ENCODE results near the gene MLST8.

Gene MLST8

DNA sequence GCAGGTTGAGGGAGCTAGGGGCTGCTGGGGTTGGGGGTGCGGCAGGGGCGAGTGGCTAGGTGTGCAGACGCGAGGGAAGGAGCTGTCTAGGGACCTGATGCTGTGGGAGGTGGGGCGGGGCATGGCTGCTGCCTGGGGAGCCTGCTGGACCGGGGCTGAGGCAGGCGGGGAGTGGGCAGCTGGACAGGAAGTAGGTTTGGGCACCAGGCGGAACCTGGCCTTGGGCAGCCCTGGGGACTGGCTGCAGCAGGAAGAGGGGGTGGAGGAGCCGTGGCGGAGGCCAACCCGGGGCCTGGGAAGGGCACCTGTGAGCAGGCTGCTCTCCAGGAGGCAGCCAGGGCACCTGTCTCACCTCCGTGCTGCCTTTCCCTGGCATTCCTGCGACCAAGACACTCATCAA is 25.1 kb downstream of the MLST8 start:
- no peak for DNase-seq (ENCODE audit: extremely low read depth, low read depth)
- TF ChIP-seq, protein P1, sequence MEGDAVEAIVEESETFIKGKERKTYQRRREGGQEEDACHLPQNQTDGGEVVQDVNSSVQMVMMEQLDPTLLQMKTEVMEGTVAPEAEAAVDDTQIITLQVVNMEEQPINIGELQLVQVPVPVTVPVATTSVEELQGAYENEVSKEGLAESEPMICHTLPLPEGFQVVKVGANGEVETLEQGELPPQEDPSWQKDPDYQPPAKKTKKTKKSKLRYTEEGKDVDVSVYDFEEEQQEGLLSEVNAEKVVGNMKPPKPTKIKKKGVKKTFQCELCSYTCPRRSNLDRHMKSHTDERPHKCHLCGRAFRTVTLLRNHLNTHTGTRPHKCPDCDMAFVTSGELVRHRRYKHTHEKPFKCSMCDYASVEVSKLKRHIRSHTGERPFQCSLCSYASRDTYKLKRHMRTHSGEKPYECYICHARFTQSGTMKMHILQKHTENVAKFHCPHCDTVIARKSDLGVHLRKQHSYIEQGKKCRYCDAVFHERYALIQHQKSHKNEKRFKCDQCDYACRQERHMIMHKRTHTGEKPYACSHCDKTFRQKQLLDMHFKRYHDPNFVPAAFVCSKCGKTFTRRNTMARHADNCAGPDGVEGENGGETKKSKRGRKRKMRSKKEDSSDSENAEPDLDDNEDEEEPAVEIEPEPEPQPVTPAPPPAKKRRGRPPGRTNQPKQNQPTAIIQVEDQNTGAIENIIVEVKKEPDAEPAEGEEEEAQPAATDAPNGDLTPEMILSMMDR (IDR thresholded peaks at IDR 0.05; ENCODE audit: low read depth, low read length, missing control alignments), result no peak
- H3K4me3 ChIP-seq (replicated peaks; ENCODE audit: low read depth, low read length), result no peak overlapping the region

DNA sequence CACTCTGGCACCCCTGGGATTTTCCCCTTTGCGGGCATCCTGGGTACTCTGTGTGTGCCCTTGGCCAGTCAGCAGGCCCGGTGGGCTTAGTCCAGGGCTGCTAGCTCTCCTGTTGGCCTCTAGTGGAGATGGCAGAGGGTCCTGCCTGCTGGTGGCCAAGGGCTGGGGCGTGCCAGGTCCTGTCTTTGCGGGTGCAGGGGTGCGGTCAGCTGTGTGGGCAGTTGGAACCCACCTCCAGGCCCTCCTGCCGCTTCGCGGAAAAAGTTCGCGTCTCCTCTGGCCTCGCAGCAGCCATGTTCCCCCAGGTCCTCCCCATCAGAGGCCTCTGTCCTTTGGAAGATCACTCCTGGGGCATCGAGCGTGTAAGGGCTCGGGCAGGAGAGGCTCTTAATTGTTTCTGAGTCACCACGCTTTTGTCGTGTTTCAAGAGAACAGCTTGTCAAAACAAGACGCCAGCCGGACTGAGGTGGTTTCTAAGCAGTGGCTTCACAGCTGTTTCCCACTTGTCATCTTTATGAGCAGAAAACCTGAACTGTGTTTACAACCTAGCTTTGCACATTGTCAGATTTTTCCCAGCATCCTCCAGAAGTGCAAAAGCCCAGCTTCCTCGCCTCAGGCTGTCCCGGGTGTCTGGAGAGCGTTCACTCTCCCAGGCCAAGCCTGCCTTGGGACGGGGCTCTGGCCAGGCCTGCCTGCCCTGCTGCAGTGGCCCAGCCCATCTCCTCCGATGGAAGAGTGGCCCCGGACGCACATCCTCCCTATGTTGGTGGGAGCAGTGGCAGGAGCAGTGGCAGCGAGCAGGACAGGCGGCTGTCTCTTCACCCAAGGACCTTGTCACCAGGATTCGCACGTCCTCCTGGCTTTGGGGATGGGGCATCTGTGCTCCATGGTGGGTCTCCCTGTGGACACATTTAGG is 26.0 kb downstream of the MLST8 start:
- no peak for DNase-seq (ENCODE audit: extremely low read depth, low read depth)
- TF ChIP-seq, protein P1 (IDR thresholded peaks at IDR 0.05; ENCODE audit: low read depth, low read length, missing control alignments), result no peak
- H3K4me3 ChIP-seq (replicated peaks; ENCODE audit: low read depth, low read length), result no peak overlapping the region

DNA sequence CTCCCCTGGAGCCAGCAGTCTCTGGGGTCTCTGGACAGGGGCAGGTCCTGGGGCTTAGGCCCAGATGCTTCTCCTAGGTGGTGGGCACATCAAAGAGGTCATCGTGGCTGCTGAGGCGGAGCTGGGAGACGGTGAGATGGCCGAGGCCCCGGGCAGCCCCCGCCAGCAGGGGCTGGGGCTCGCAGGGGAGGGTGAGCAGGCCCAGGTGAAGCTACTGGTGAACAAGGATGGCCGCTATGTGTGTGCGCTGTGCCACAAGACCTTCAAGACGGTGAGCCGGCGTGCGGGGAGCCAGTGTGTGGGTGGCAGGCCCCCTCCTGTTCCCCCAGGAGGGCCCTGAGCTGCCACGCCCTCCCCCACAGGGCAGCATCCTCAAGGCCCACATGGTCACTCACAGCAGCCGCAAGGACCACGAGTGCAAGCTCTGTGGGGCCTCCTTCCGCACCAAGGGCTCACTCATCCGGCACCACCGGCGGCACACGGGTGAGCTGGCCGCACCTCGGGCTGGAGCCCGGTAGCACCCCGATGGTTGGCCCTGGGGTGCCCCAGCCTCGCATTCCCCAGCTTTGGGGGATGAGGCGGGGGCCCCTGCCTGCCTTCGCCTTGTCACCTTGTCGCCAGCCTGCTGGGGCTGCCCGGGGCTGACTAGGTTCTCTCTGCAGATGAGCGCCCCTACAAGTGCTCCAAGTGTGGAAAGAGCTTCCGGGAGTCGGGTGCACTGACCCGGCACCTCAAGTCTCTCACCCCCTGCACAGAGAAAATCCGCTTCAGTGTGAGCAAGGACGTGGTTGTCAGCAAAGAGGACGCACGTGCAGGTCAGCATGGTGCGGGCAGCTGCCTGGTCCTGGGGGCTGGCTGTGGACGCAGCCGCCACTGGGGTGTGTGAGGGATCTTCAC is 27.1 kb downstream of the MLST8 start:
- TF ChIP-seq, protein P1 (IDR thresholded peaks at IDR 0.05; ENCODE audit: low read depth, low read length, missing control alignments), result no peak
- H3K4me3 ChIP-seq (replicated peaks; ENCODE audit: low read depth, low read length), result no peak overlapping the region
- DNase-seq (ENCODE audit: extremely low read depth, low read depth), result no peak

DNA sequence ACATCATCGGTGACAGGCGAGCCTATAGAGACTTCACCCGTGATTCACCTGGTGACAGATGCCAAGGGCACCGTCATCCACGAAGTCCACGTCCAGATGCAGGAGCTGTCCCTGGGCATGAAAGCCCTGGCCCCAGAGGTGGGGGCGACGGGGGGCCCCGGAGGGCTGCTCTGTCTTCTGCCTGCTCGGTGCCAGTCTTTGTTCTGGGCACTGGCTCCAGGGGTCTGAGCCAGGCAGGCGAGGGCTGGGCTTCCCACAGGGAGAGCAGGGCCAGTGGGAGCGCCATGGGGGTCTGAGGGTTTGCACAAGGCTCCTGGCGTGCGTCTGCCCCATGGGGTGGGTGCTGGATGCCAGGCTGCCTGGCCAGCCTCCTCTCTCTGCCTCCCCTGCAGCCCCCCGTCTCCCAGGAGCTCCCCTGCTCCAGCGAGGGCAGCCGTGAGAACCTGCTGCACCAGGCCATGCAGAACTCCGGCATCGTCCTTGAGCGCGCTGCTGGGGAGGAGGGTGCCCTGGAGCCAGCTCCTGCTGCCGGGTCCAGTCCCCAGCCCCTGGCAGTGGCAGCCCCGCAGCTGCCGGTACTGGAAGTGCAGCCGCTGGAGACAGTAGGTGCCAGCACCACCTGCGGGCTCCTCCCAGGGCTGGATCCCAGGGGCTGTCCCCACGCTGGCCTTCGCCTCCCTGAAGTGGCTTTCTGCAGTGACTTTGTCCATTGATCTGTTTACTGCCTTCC is 28.0 kb downstream of the MLST8 start:
- no peak overlapping the region for H3K4me3 ChIP-seq (replicated peaks; ENCODE audit: low read depth, low read length)
- TF ChIP-seq, protein P1 (IDR thresholded peaks at IDR 0.05; ENCODE audit: low read depth, low read length, missing control alignments), result no peak
- no peak for DNase-seq (ENCODE audit: extremely low read depth, low read depth)

DNA sequence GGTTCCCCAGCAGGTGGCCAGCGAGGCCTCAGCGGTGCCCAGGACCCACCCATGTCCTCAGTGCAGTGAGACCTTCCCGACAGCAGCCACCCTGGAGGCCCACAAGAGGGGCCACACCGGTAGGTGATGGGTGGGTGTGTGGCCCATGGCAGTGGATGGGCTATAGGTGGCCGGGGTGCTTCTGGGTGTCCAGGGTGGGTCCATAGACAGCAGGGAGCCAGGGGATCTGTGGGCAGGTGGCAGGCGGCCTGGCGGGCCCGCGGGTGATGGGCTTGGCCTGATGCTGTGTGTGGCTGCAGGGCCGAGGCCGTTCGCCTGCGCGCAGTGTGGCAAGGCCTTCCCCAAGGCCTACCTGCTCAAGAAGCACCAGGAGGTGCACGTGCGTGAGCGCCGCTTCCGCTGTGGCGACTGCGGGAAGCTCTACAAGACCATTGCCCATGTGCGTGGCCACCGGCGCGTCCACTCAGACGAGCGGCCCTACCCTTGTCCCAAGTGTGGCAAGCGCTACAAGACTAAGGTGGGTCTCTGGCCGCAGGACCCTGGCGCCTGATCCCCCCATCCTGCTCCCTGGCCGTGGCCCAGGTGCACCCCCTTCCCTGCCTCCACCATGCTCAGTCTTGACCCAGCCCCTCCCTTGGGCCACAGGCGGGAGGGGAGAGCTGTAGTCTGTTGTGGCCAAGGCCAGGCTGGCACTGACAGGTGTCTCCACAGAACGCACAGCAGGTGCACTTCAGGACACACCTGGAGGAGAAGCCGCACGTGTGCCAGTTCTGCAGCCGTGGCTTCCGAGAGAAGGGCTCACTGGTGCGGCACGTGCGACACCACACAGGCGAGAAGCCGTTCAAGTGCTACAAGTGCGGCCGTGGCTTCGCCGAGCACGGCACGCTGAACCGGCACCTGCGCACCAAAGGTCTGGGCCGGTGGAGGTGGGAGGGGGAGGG is 28.9 kb downstream of the MLST8 start:
- H3K4me3 ChIP-seq (replicated peaks; ENCODE audit: low read depth, low read length), result no peak overlapping the region
- no peak for DNase-seq (ENCODE audit: extremely low read depth, low read depth)
- TF ChIP-seq, protein P1 (IDR thresholded peaks at IDR 0.05; ENCODE audit: low read depth, low read length, missing control alignments), result no peak

All from HFF-Myc (cell line).